ENCODE measurements around the gene FOXP1. TPM values are rescaled to one million over a fixed set of nuclear protein-coding genes. Genes with fewer than 3 reads are reported as not detected.

The FOXP1 gene
- total and polyA plus RNA-seq, 4 donors: 4.9 to 35.4 (median 32.0) TPM

DNA sequence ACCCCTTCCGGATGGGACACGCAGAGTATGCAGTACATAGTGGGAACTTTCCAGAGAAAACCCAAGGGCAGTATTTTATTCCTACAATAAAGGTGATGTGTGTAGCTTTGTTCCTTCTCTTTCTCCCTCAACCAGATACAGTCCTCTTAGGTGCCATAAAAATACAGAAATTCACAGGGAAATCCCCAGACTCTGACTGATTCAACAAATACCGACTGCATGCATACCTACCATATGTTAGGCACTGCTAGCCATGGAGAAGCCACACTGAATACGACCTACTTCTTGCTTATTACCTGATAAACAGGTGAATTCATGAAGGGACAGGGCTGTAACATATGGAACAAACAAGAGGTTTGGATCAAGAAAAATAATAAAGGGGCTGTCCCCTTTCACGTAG, 228.5 kb downstream of the FOXP1 start:
- TF ChIP-seq MAX (IDR thresholded peaks at IDR 0.05): no peak
- TF ChIP-seq NR2F2 (IDR thresholded peaks at IDR 0.05): no peak
- TF ChIP-seq JUND (IDR thresholded peaks at IDR 0.05): no peak
- no peak for TF ChIP-seq YY1 (IDR thresholded peaks at IDR 0.05)
- TF ChIP-seq ATF3 (IDR thresholded peaks at IDR 0.05): no peak
- TF ChIP-seq FOXA1 (IDR thresholded peaks at IDR 0.05): no peak
- no peak for TF ChIP-seq HNF4A (conservative IDR thresholded peaks at IDR 0.05)
- TF ChIP-seq TAF1 (conservative IDR thresholded peaks at IDR 0.05): no peak
- TF ChIP-seq SP1 (IDR thresholded peaks at IDR 0.05): no peak
- no peak for TF ChIP-seq HNF4G (IDR thresholded peaks at IDR 0.05)
- TF ChIP-seq EGR1 (IDR thresholded peaks at IDR 0.05; ENCODE audit: low read depth in 2 of 2): no peak
- TF ChIP-seq RXRA (IDR thresholded peaks at IDR 0.05): no peak
- no peak for TF ChIP-seq RAD21 (IDR thresholded peaks at IDR 0.05)
- TF ChIP-seq FOXA2 (IDR thresholded peaks at IDR 0.05): no peak
- TF ChIP-seq, protein P1, sequence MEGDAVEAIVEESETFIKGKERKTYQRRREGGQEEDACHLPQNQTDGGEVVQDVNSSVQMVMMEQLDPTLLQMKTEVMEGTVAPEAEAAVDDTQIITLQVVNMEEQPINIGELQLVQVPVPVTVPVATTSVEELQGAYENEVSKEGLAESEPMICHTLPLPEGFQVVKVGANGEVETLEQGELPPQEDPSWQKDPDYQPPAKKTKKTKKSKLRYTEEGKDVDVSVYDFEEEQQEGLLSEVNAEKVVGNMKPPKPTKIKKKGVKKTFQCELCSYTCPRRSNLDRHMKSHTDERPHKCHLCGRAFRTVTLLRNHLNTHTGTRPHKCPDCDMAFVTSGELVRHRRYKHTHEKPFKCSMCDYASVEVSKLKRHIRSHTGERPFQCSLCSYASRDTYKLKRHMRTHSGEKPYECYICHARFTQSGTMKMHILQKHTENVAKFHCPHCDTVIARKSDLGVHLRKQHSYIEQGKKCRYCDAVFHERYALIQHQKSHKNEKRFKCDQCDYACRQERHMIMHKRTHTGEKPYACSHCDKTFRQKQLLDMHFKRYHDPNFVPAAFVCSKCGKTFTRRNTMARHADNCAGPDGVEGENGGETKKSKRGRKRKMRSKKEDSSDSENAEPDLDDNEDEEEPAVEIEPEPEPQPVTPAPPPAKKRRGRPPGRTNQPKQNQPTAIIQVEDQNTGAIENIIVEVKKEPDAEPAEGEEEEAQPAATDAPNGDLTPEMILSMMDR (IDR thresholded peaks at IDR 0.05; ENCODE audit: low read depth, low read length, missing input control): no peak
- TF ChIP-seq ZBTB33 (IDR thresholded peaks at IDR 0.05): no peak
- no peak for TF ChIP-seq GABPA (IDR thresholded peaks at IDR 0.05 in 1 of 2, conservative IDR thresholded peaks at IDR 0.05 in 1 of 2)
- TF ChIP-seq REST (IDR thresholded peaks at IDR 0.05): no peak
- no peak overlapping the region for H3K9ac ChIP-seq (ENCODE audit: low read depth in 1 of 2, low read length in 2 of 2)
- H3K36me3 ChIP-seq (ENCODE audit: control insufficient read depth in 4 of 4, insufficient read depth in 3 of 4, low read depth in 1 of 4, low read length in 3 of 4): peaks cover 0 to 10% (median 3%) of the 10 kb centered on the region in 4 donors
- no peaks in the 10 kb centered on the region for H3K9me3 ChIP-seq (ENCODE audit: control insufficient read depth in 4 of 4, low read length in 3 of 4)
- 96% methylated on average over 5 of the region's 5 CpGs for WGBS
- H3K27me3 ChIP-seq (ENCODE audit: control insufficient read depth in 4 of 4, insufficient read depth in 4 of 4, low read length in 3 of 4): no peaks in the 10 kb centered on the region
- DNase-seq (ENCODE audit: low spot score): no peak
- peaks cover 0 to 10% (median 5%) of the 10 kb centered on the region in 4 donors for H3K4me1 ChIP-seq (ENCODE audit: control insufficient read depth in 4 of 4, insufficient read depth in 4 of 4, low read length in 3 of 4)
- no peak overlapping the region for H3K27ac ChIP-seq (ENCODE audit: low read depth in 1 of 2, low read length in 2 of 2)
- H3K4me3 ChIP-seq (ENCODE audit: low read depth in 1 of 3, low read length in 3 of 3): no peak overlapping the region
